Keratinocyte (primary cell): Measurements from ENCODE around the gene ATF3. TPM values are rescaled to one million over a fixed set of nuclear protein-coding genes. Genes with fewer than 3 reads are reported as not detected.
A peak's percentile ranks its signal among the peaks of the same experiment; 100 is the strongest.

Experiments
- DNase-seq: peaks from one replicate; pipeline ENCODE4 v3.0.0-alpha.2; 2011; ENCODE audit warnings: low read depth, missing footprints, low spot score
- FAIRE-seq: peaks from 2 replicates; lab custom pipeline; 2011; peaks lifted over from hg19 to GRCh38; lab: Jason Lieb, UNC
- H2AFZ ChIP-seq: 2 replicates; pipeline ENCODE4 v1.6.0; 2012; ENCODE audit warnings: low read length, control low read depth, inconsistent platforms; ENCODE audit not compliant: control insufficient read depth
- H3K27ac ChIP-seq: 2 replicates; pipeline ENCODE4 v1.5.1; 2011; ENCODE audit warnings: low read length; ENCODE audit not compliant: control insufficient read depth, insufficient read depth
- H3K27me3 ChIP-seq: 3 replicates; pipeline ENCODE4 v1.6.0; 2011; ENCODE audit warnings: low read length; ENCODE audit not compliant: control insufficient read depth, insufficient read depth; ENCODE audit errors: extremely low read depth
- H3K36me3 ChIP-seq, 2 experiments: 2 replicates in 1 of 2; 3 replicates in 1 of 2; pipeline ENCODE4 v1.5.1; 2011; ENCODE audit warnings: low read length in 2 of 2, mild to moderate bottlenecking in 1 of 2; ENCODE audit not compliant: control insufficient read depth in 2 of 2, insufficient read depth in 2 of 2; ENCODE audit errors: extremely low read depth in 1 of 2
- H3K4me1 ChIP-seq: 3 replicates; pipeline ENCODE4 v1.5.1; 2011; ENCODE audit warnings: low read length; ENCODE audit not compliant: control insufficient read depth, insufficient read depth; ENCODE audit errors: extremely low read depth
- H3K4me2 ChIP-seq: 3 replicates; pipeline ENCODE4 v1.6.0; 2011; ENCODE audit warnings: low read depth, low read length; ENCODE audit not compliant: control insufficient read depth, insufficient read depth; ENCODE audit errors: extremely low read depth
- H3K4me3 ChIP-seq, 3 experiments: fragments of 200-600 bp in 1 of 3; sonication (generic) in 1 of 3; 2 replicates in 2 of 3; 3 replicates in 1 of 3; pipeline ENCODE4 v1.5.1; 2011 to 2016; ENCODE audit warnings: low read length in 3 of 3, mild to moderate bottlenecking in 3 of 3, control low read depth in 2 of 3, inconsistent platforms in 1 of 3, low read depth in 1 of 3, mixed read lengths in 1 of 3, mixed run types in 1 of 3, moderate library complexity in 1 of 3; ENCODE audit not compliant: control insufficient read depth in 2 of 3, insufficient read depth in 2 of 3; ENCODE audit errors: extremely low read depth in 1 of 3
- H3K79me2 ChIP-seq: 2 replicates; pipeline ENCODE4 v1.6.0; 2012; ENCODE audit warnings: low read length; ENCODE audit not compliant: control insufficient read depth, insufficient read depth
- H3K9ac ChIP-seq: 3 replicates; pipeline ENCODE4 v1.6.0; 2011; ENCODE audit warnings: low read length; ENCODE audit not compliant: control insufficient read depth, insufficient read depth; ENCODE audit errors: extremely low read depth
- H3K9me1 ChIP-seq: 3 replicates; pipeline ENCODE4 v1.6.0; 2011; ENCODE audit warnings: low read length; ENCODE audit not compliant: control insufficient read depth, insufficient read depth; ENCODE audit errors: extremely low read depth
- H3K9me3 ChIP-seq: 2 replicates; pipeline ENCODE4 v1.5.1; 2012; ENCODE audit warnings: low read depth, low read length; ENCODE audit not compliant: control insufficient read depth
- H4K20me1 ChIP-seq: 3 replicates; pipeline ENCODE4 v1.6.0; 2011; ENCODE audit warnings: low read length; ENCODE audit not compliant: control insufficient read depth, insufficient read depth; ENCODE audit errors: extremely low read depth
- CTCF ChIP-seq, 3 experiments: IDR thresholded peaks in 1 of 3; conservative IDR thresholded peaks in 1 of 3; optimal IDR thresholded peaks in 1 of 3; 2 replicates in 2 of 3; 3 replicates in 1 of 3; pipeline versions ENCODE3 to v1.5.1; 2011; ENCODE audit warnings: low read length in 3 of 3, mild to moderate bottlenecking in 3 of 3, moderate library complexity in 2 of 3, control low read depth in 1 of 3, inconsistent platforms in 1 of 3; ENCODE audit not compliant: insufficient read depth in 2 of 3; ENCODE audit errors: extremely low read depth in 1 of 3
- EZH2 ChIP-seq: IDR thresholded peaks from one replicate; pipeline ENCODE4 v1.6.1; 2012; ENCODE audit warnings: inconsistent platforms, mild to moderate bottlenecking, low read length, moderate library complexity
- dilution Hi-C: fragments of 300-500 bp; cut with MboI; formaldehyde crosslinking; loops from one replicate; pipeline ENCODE4 v1.7.0; 2020; ENCODE audit warnings: low sequenced_read_pairs; ENCODE audit not compliant: extremely low pct_ligation_motif_present
- polyA plus RNA-seq, 5 experiments: library from polyadenylated mRNA; depleted of rRNA in 3 of 5; stranded (reverse) in 3 of 5; stranded (forward) in 1 of 5; unstranded in 1 of 5; fragments of >200 nt; gene quantifications; 1 replicate in 1 of 5; 2 replicates in 3 of 5; 3 replicates in 1 of 5; pipeline versions ENCODE4 v1.2.1 to v1.2.3, GENCODE V29; 2011 to 2012; ENCODE audit warnings: missing spikeins in 2 of 5, low read depth in 1 of 5, low replicate concordance in 1 of 5

Gene ATF3
- polyA plus RNA-seq, 1 donor (not counting 4 experiments of a cell fraction or from before 2014, with no cell fraction given), result 45.1 TPM

- dilution Hi-C loops, result no loop called here
- Histone ChIP-seq H3K79me2 (no peaks in the 10 kb centered on the region), H3K9me3 (no peaks in the 10 kb centered on the region), H2AFZ (no peak overlapping the region), H3K9me1 (no peaks in the 10 kb centered on the region), H3K4me3 (peak overlapping the region in 1 of 3 experiments; percentile 21), H3K4me2 (peak overlapping the region; percentile 82), H3K36me3 (no peaks in the 10 kb centered on the region), H3K9ac (no peak overlapping the region), H3K27me3 (peaks cover 11% of the 10 kb centered on the region), H4K20me1 (peaks cover 5% of the 10 kb centered on the region), H3K27ac (no peak overlapping the region), H3K4me1 (peaks cover 15% of the 10 kb centered on the region)
- FAIRE-seq (peak; percentile 52), DNase-seq (no peak)
- TF ChIP-seq EZH2 (no peak), CTCF (optimal IDR thresholded peaks at IDR 0.05 in 1 of 3, IDR thresholded peaks at IDR 0.05 in 1 of 3, conservative IDR thresholded peaks at IDR 0.05 in 1 of 3; ENCODE audit: extremely low read depth in 1 of 3, insufficient read depth in 2 of 3, low read length in 3 of 3) (no peak)
Measured at GRCh38 chr1:212611000-212611948, 2.7 kb downstream of the ATF3 start.

- Histone ChIP-seq H3K79me2 (no peaks in the 10 kb centered on the region), H3K36me3 (no peaks in the 10 kb centered on the region), H3K27me3 (peaks cover 11% of the 10 kb centered on the region), H3K9me3 (no peaks in the 10 kb centered on the region), H3K4me1 (peaks cover 7% of the 10 kb centered on the region), H3K4me2 (no peak overlapping the region), H4K20me1 (peaks cover 5% of the 10 kb centered on the region), H2AFZ (no peak overlapping the region), H3K9ac (no peak overlapping the region), H3K4me3 (no peak overlapping the region), H3K9me1 (no peaks in the 10 kb centered on the region), H3K27ac (no peak overlapping the region)
- TF ChIP-seq CTCF (optimal IDR thresholded peaks at IDR 0.05 in 1 of 3, IDR thresholded peaks at IDR 0.05 in 1 of 3, conservative IDR thresholded peaks at IDR 0.05 in 1 of 3; ENCODE audit: extremely low read depth in 1 of 3, insufficient read depth in 2 of 3, low read length in 3 of 3), result no peak
- no peak for TF ChIP-seq EZH2
- no peak for DNase-seq
- dilution Hi-C loops, result no loop called here
- no peak for FAIRE-seq
Measured at GRCh38 chr1:212612041-212612961, 3.7 kb downstream of the ATF3 start.
